GM12878 (cell line): ENCODE measurements around the gene PATL2. TPM values are rescaled to one million over a fixed set of nuclear protein-coding genes. Genes with fewer than 3 reads are reported as not detected.

Experiments used
- ASH2L ChIP-seq: fragments of 300-600, 200-600 bp; sonication (generic); IDR thresholded peaks from 2 replicates; pipeline ENCODE4 v1.6.1; 2017; ENCODE audit warnings: low read depth, mild to moderate bottlenecking, borderline replicate concordance
- CUX1 ChIP-seq: IDR thresholded peaks from 2 replicates; pipeline ENCODE4 v1.6.1; 2012; ENCODE audit warnings: improper control_type of control experiment, low read depth, low read length; ENCODE audit not compliant: insufficient replicate concordance
- E2F8 ChIP-seq: fragments of 450-650 bp; IDR thresholded peaks from 2 replicates; pipeline ENCODE4 v1.6.1; 2018; ENCODE audit warnings: mild to moderate bottlenecking, low read depth, moderate library complexity; ENCODE audit not compliant: partially characterized antibody
- HDGF ChIP-seq: fragments of 450-650 bp; IDR thresholded peaks from 2 replicates; pipeline ENCODE4 v1.6.1; 2016; ENCODE audit warnings: antibody characterized with exemption
- MYB ChIP-seq: fragments of 150-350 bp; IDR thresholded peaks from 2 replicates; pipeline ENCODE4 v1.6.1; 2014; ENCODE audit warnings: mild to moderate bottlenecking, low read depth, low read length, borderline replicate concordance
- NBN ChIP-seq: fragments of 450-650 bp; IDR thresholded peaks from 2 replicates; pipeline ENCODE4 v1.6.1; 2016
- NFYA ChIP-seq: IDR thresholded peaks from 2 replicates; pipeline ENCODE4 v1.6.1; 2011; ENCODE audit warnings: low read depth, mild to moderate bottlenecking, low read length, improper control_type of control experiment, borderline replicate concordance
- PRDM15 ChIP-seq: fragments of 450-650 bp; formaldehyde crosslinking; IDR thresholded peaks from 2 replicates; pipeline ENCODE4 v1.4.0; 2020; ENCODE audit warnings: mild to moderate bottlenecking, moderate library complexity
- TAF1 ChIP-seq: IDR thresholded peaks from 2 replicates; pipeline ENCODE4 v1.6.1; 2011; ENCODE audit warnings: mild to moderate bottlenecking, low read depth, low read length, borderline replicate concordance
- WRNIP1 ChIP-seq: IDR thresholded peaks from 2 replicates; pipeline ENCODE4 v1.6.1; 2011; ENCODE audit warnings: low read depth, low read length, improper control_type of control experiment, borderline replicate concordance
- YY1 ChIP-seq: IDR thresholded peaks from 2 replicates; pipeline ENCODE4 v1.6.1; 2011; ENCODE audit warnings: low read depth, mild to moderate bottlenecking, low read length
- ZBTB4 ChIP-seq: fragments of 450-650 bp; formaldehyde crosslinking; IDR thresholded peaks from 2 replicates; pipeline ENCODE4 v1.4.0; 2022; ENCODE audit warnings: mild to moderate bottlenecking, moderate library complexity
- polyA plus RNA-seq, 11 experiments: library from polyadenylated mRNA; depleted of rRNA in 4 of 11; unstranded in 6 of 11; stranded (reverse) in 5 of 11; fragments of >200 nt; fragmentation: Nextera tagmentation in 4 of 11; fragmentation: Illumina TruSeq in 1 of 11; extraction: Ambion mirVana in 4 of 11; extraction: Trizol in 1 of 11; gene quantifications; 1 replicate in 1 of 11; 2 replicates in 10 of 11; pipeline versions ENCODE4 v1.2.1 to v1.2.3, GENCODE V29; 2011 to 2016; ENCODE audit warnings: inconsistent platforms in 2 of 11, missing spikeins in 2 of 11, low read depth in 1 of 11
- total RNA-seq, 4 experiments: library from RNA; depleted of rRNA in 3 of 4; stranded (reverse); fragments of >200 nt in 3 of 4; fragmentation: Illumina TruSeq in 1 of 4; extraction: Trizol in 1 of 4; gene quantifications; 2 replicates each; pipeline versions ENCODE4 v1.2.1 to v1.2.3, GENCODE V29; 2013 to 2021

The PATL2 gene
- total and polyA plus RNA-seq, 10 of the 15 experiments (the other 5 are each of a cell fraction or from before 2014, with no cell fraction given), result 4.2 to 16.2 (median 12.1) TPM

GRCh38 chr15:44711743-44712345 is 721 bp upstream of the PATL2 start (continued):
- TF ChIP-seq ASH2L (no peak), E2F8 (no peak), PRDM15 (CRISPR knock-in tag) (no peak), MYB (no peak), WRNIP1 (no peak), TAF1 (no peak), CUX1 (no peak), NFYA (no peak), NBN (no peak), YY1 (no peak), HDGF (0 out of 2 replicates have a peak, but pooled peaks have one; percentile 32), ZBTB4 (no peak)
